CD4-positive, alpha-beta memory T cell (primary cell): ENCODE results near the gene PCYT2. TPM values are rescaled to one million over a fixed set of nuclear protein-coding genes. Genes with fewer than 3 reads are reported as not detected.

Source experiments
- CTCF ChIA-PET: fragments of 350-600 bp; sonication (Branson Sonifier 250); formaldehyde crosslinking; loops from one replicate; lab custom pipeline; 2021; ENCODE audit warnings: inconsistent platforms; ENCODE audit not compliant: partially characterized antibody; lab: Charles Lee
- POLR2A ChIA-PET: fragments of 350-600 bp; sonication (Branson Sonifier 250); formaldehyde crosslinking; loops from one replicate; lab custom pipeline; 2021; ENCODE audit not compliant: partially characterized antibody; lab: Charles Lee
- DNase-seq, 5 donors: peaks; one replicate each; pipeline versions ENCODE4 v3.0.0 to v3.0.0-alpha.2; 2020 to 2022; ENCODE audit warnings: mixed read lengths in 1 of 5
- H3K27ac ChIP-seq: one replicate; pipeline ENCODE4 v1.7.0; 2013; ENCODE audit warnings: low read depth, low read length
- H3K27me3 ChIP-seq: 2 replicates; pipeline ENCODE4 v1.7.0; 2013; ENCODE audit warnings: mild to moderate bottlenecking, low read length, moderate library complexity; ENCODE audit not compliant: insufficient read depth
- H3K36me3 ChIP-seq: 2 replicates; pipeline ENCODE4 v1.7.0; 2013; ENCODE audit warnings: mild to moderate bottlenecking, low read length, moderate library complexity; ENCODE audit not compliant: insufficient read depth
- H3K4me1 ChIP-seq: 2 replicates; pipeline ENCODE4 v1.7.0; 2013; ENCODE audit warnings: mild to moderate bottlenecking, low read length, moderate library complexity; ENCODE audit not compliant: insufficient read depth
- H3K4me3 ChIP-seq, 2 donors: one replicate each; pipeline ENCODE4 v1.7.0; 2013; ENCODE audit warnings: low read length in 2 of 2, mild to moderate bottlenecking in 1 of 2
- H3K9me3 ChIP-seq, 2 donors: one replicate each; pipeline ENCODE4 v1.7.0; 2013; ENCODE audit warnings: low read length in 2 of 2, control low read depth in 1 of 2; ENCODE audit not compliant: control insufficient read depth in 1 of 2
- H3K27ac Mint-ChIP-seq, 7 donors: one replicate each; pipeline ENCODE4 v1.8.0; 2020 to 2021; ENCODE audit warnings: mixed read lengths in 7 of 7, mild to moderate bottlenecking in 6 of 7, inconsistent platforms in 3 of 7, moderate library complexity in 3 of 7
- H3K27me3 Mint-ChIP-seq, 2 donors: one replicate each; pipeline ENCODE4 v1.8.0; 2020 to 2021; ENCODE audit warnings: mixed read lengths in 2 of 2
- H3K36me3 Mint-ChIP-seq, 2 donors: one replicate each; pipeline ENCODE4 v1.8.0; 2020 to 2021; ENCODE audit warnings: mixed read lengths in 2 of 2, inconsistent platforms in 1 of 2, mild to moderate bottlenecking in 1 of 2
- H3K4me1 Mint-ChIP-seq, 4 donors: one replicate each; pipeline ENCODE4 v1.8.0; 2020 to 2021; ENCODE audit warnings: mixed read lengths in 4 of 4, mild to moderate bottlenecking in 1 of 4
- H3K4me3 Mint-ChIP-seq, 8 donors: one replicate each; pipeline ENCODE4 v1.8.0; 2020 to 2021; ENCODE audit warnings: mixed read lengths in 8 of 8, mild to moderate bottlenecking in 7 of 8, moderate library complexity in 6 of 8, inconsistent platforms in 3 of 8
- H3K9me3 Mint-ChIP-seq, 8 donors: one replicate each; pipeline ENCODE4 v1.8.0; 2020 to 2021; ENCODE audit warnings: mixed read lengths in 8 of 8, mild to moderate bottlenecking in 5 of 8, inconsistent platforms in 3 of 8, moderate library complexity in 1 of 8
- intact Hi-C: fragments of 100-400 bp; cut with micrococcal nuclease; formaldehyde crosslinking; loops from one replicate; pipeline ENCODE4 v1.15.1; 2023
- polyA plus RNA-seq, 2 donors: library from polyadenylated mRNA; unstranded; fragments of 300-500 nt; fragmentation: Illumina TruSeq; gene quantifications; one replicate each; pipeline ENCODE4 v1.2.3, GENCODE V29; 2021
- total RNA-seq, 2 experiments: library from RNA; stranded (reverse); gene quantifications; one replicate each; pipeline ENCODE4 v1.2.3, GENCODE V29; 2021

PCYT2 gene
- total and polyA plus RNA-seq, 4 experiments from 2014 or later: 27.8 to 48.3 (median 36.9) TPM

- Histone ChIP-seq H3K36me3 (peaks cover 58% of the 10 kb centered on the region), H3K27ac (peak overlapping the region; percentile 55)
- intact Hi-C loops: loop anchor here (1.0 to 2.0 kb wide), 2 partner anchors 20 to 40 kb away; partner anchors contain the start of genes ALYREF, ANAPC11 and ARHGDIA
These were observed 341 bp downstream of the PCYT2 start for GRCh38 chr17:81910840-81911276.

GRCh38 chr17:81909966-81910839, 996 bp downstream of the PCYT2 start:
- no peak for DNase-seq
- H3K4me1 ChIP-seq: peaks cover 15% of the 10 kb centered on the region
- H3K27ac ChIP-seq: peak overlapping the region; percentile 55
- intact Hi-C loops: loop anchor here (2.0 kb wide), 1 partner anchor 39 kb away; the partner anchor contains the start of gene ARHGDIA
- peaks cover 52% of the 10 kb centered on the region for H3K36me3 ChIP-seq
- H3K9me3 ChIP-seq: no peaks in the 10 kb centered on the region
- Mint-ChIP-seq H3K4me1 (peaks cover 0 to 24% (median 6%) of the 10 kb centered on the region in 4 donors), H3K27me3 (no peaks in the 10 kb centered on the region), H3K27ac (peak overlapping the region in 5 of 7 donors; percentile 60 to 85 (median 80)), H3K4me3 (peak overlapping the region; percentile 81 to 90 (median 86)), H3K9me3 (no peaks in the 10 kb centered on the region), H3K36me3 (peaks cover 9 to 31% of the 10 kb centered on the region in 2 donors)
- POLR2A ChIA-PET: interaction anchor here (0.8 to 2.8 kb wide), 6 partner anchors 9 to 57 kb away, joined by 3 to 14 read pairs (median 4); partner anchors contain the start of gene ARHGDIA
- no peaks in the 10 kb centered on the region for H3K27me3 ChIP-seq
- CTCF ChIA-PET: no interaction called here
- H3K4me3 ChIP-seq: peak overlapping the region; percentile 8 to 70

More at GRCh38 chr17:81910840-81911276, 341 bp downstream of the PCYT2 start:
- H3K9me3 Mint-ChIP-seq: no peaks in the 10 kb centered on the region
- peak overlapping the region; percentile 8 to 70 for H3K4me3 ChIP-seq
- POLR2A ChIA-PET: interaction anchor here (0.9 to 2.8 kb wide), 7 partner anchors 9 to 77 kb away, joined by 3 to 14 read pairs (median 5); partner anchors contain the start of genes ALYREF, ANAPC11, ARHGDIA and MCRIP1
- H3K27me3 ChIP-seq: no peaks in the 10 kb centered on the region
- no peaks in the 10 kb centered on the region for H3K27me3 Mint-ChIP-seq
- peaks cover 20% of the 10 kb centered on the region for H3K4me1 ChIP-seq
- peak overlapping the region in 1 of 7 donors; percentile 68 for H3K27ac Mint-ChIP-seq
- H3K36me3 Mint-ChIP-seq: peaks cover 16 to 35% of the 10 kb centered on the region in 2 donors
- H3K4me3 Mint-ChIP-seq: peak overlapping the region; percentile 81 to 90 (median 86)
- CTCF ChIA-PET: no interaction called here
- H3K9me3 ChIP-seq: no peaks in the 10 kb centered on the region
- H3K4me1 Mint-ChIP-seq: peaks cover 2 to 28% (median 8%) of the 10 kb centered on the region in 4 donors
- DNase-seq: peak in 1 of 5 donors; percentile 55

GRCh38 chr17:81909231-81909630, 2.0 kb downstream of the PCYT2 start:
- H3K27ac Mint-ChIP-seq: no peak overlapping the region
- CTCF ChIA-PET: no interaction called here

GRCh38 chr17:81908793-81909192, 2.4 kb downstream of the PCYT2 start:
- CTCF ChIA-PET: no interaction called here

More at GRCh38 chr17:81909231-81909630, 2.0 kb downstream of the PCYT2 start:
- no peak overlapping the region for H3K27ac ChIP-seq
- POLR2A ChIA-PET: interaction anchor here (1.8 to 2.8 kb wide), 3 partner anchors 17 to 43 kb away, joined by 4 to 14 read pairs (median 11); partner anchors contain the start of gene ARHGDIA
- Mint-ChIP-seq H3K36me3 (peaks cover 8 to 21% of the 10 kb centered on the region in 2 donors), H3K4me3 (peak overlapping the region in 2 of 8 donors; percentile 20 to 54), H3K27me3 (no peaks in the 10 kb centered on the region), H3K9me3 (no peaks in the 10 kb centered on the region), H3K4me1 (peaks cover 0 to 22% (median 6%) of the 10 kb centered on the region in 4 donors)
- DNase-seq: no peak
- H3K36me3 ChIP-seq: peaks cover 42% of the 10 kb centered on the region
- H3K9me3 ChIP-seq: no peaks in the 10 kb centered on the region
- H3K27me3 ChIP-seq: no peaks in the 10 kb centered on the region
- H3K4me1 ChIP-seq: peaks cover 15% of the 10 kb centered on the region
- H3K4me3 ChIP-seq: no peak overlapping the region
- intact Hi-C loops: no loop called here

GRCh38 chr17:81907219-81908145, 3.7 kb downstream of the PCYT2 start:
- Mint-ChIP-seq H3K27me3 (no peaks in the 10 kb centered on the region), H3K9me3 (no peaks in the 10 kb centered on the region)
- CTCF ChIA-PET: no interaction called here

More at GRCh38 chr17:81908793-81909192, 2.4 kb downstream of the PCYT2 start:
- H3K9me3 Mint-ChIP-seq: no peaks in the 10 kb centered on the region
- DNase-seq: no peak
- POLR2A ChIA-PET: interaction anchor here (1.8 to 2.8 kb wide), 2 partner anchors 39 to 42 kb away, joined by 4 to 11 read pairs; partner anchors contain the start of gene ARHGDIA
- H3K9me3 ChIP-seq: no peaks in the 10 kb centered on the region
- H3K4me1 ChIP-seq: peaks cover 15% of the 10 kb centered on the region
- no peaks in the 10 kb centered on the region for H3K27me3 ChIP-seq
- no peak overlapping the region for H3K4me3 Mint-ChIP-seq
- intact Hi-C loops: no loop called here
- peaks cover 38% of the 10 kb centered on the region for H3K36me3 ChIP-seq
- peaks cover 0 to 22% (median 6%) of the 10 kb centered on the region in 4 donors for H3K4me1 Mint-ChIP-seq
- no peak overlapping the region for H3K27ac Mint-ChIP-seq
- H3K4me3 ChIP-seq: no peak overlapping the region
- no peak overlapping the region for H3K27ac ChIP-seq
- peaks cover 8 to 20% of the 10 kb centered on the region in 2 donors for H3K36me3 Mint-ChIP-seq
- H3K27me3 Mint-ChIP-seq: no peaks in the 10 kb centered on the region

GRCh38 chr17:81906476-81907218, 4.6 kb downstream of the PCYT2 start:
- Histone ChIP-seq H3K36me3 (peaks cover 17% of the 10 kb centered on the region), H3K4me3 (no peak overlapping the region), H3K27ac (no peak overlapping the region), H3K4me1 (peaks cover 14% of the 10 kb centered on the region), H3K27me3 (no peaks in the 10 kb centered on the region), H3K9me3 (no peaks in the 10 kb centered on the region)
- H3K27ac Mint-ChIP-seq: no peak overlapping the region
- no peaks in the 10 kb centered on the region for H3K27me3 Mint-ChIP-seq
- no peaks in the 10 kb centered on the region for H3K9me3 Mint-ChIP-seq
- H3K4me3 Mint-ChIP-seq: no peak overlapping the region
- intact Hi-C loops: no loop called here
- ChIA-PET CTCF (no interaction called here), POLR2A (no interaction called here)
- DNase-seq: no peak
- peaks cover 0 to 6% of the 10 kb centered on the region in 2 donors for H3K36me3 Mint-ChIP-seq
- peaks cover 0 to 15% (median 0%) of the 10 kb centered on the region in 4 donors for H3K4me1 Mint-ChIP-seq

More at GRCh38 chr17:81907219-81908145, 3.7 kb downstream of the PCYT2 start:
- Mint-ChIP-seq H3K36me3 (peaks cover 0 to 10% of the 10 kb centered on the region in 2 donors), H3K4me1 (peaks cover 0 to 22% (median 0%) of the 10 kb centered on the region in 4 donors), H3K27ac (no peak overlapping the region), H3K4me3 (no peak overlapping the region)
- H3K4me3 ChIP-seq: no peak overlapping the region
- DNase-seq: no peak
- intact Hi-C loops: no loop called here
- POLR2A ChIA-PET: interaction anchor here (0.8 kb wide), 1 partner anchor 38 kb away, joined by 3 read pairs; no protein-coding TSS in a partner anchor
- no peaks in the 10 kb centered on the region for H3K9me3 ChIP-seq
- H3K27me3 ChIP-seq: no peaks in the 10 kb centered on the region
- H3K4me1 ChIP-seq: peaks cover 15% of the 10 kb centered on the region
- no peak overlapping the region for H3K27ac ChIP-seq
- peaks cover 24% of the 10 kb centered on the region for H3K36me3 ChIP-seq
